Measurements from ENCODE around the gene PNPLA7. TPM values are rescaled to one million over a fixed set of nuclear protein-coding genes. Genes with fewer than 3 reads are reported as not detected.

The PNPLA7 gene
- total and polyA plus RNA-seq, 10 of the 15 experiments (the other 5 are each of a cell fraction or from before 2014, with no cell fraction given) = 0.04 to 0.85 (median 0.19) TPM; not detected in 1

GRCh38 chr9:137476856-137477255 lies 73.3 kb downstream of the PNPLA7 start:
- no peak for DNase-seq (ENCODE audit: low read depth, low spot score)
- Histone ChIP-seq H3K4me1 (ENCODE audit: control insufficient read depth, insufficient read depth, low read length) (no peaks in the 10 kb centered on the region), H3K9ac (ENCODE audit: control insufficient read depth, insufficient read depth, low read length) (no peak overlapping the region), H3K27ac (ENCODE audit: control insufficient read depth, insufficient read depth) (no peak overlapping the region), H3K79me2 (ENCODE audit: control insufficient read depth, insufficient read depth, low read length) (no peaks in the 10 kb centered on the region), H4K20me1 (ENCODE audit: control insufficient read depth, insufficient read depth) (no peaks in the 10 kb centered on the region), H3K27me3 (replicated peaks in 1 of 2; ENCODE audit: control insufficient read depth in 2 of 2, insufficient read depth in 2 of 2, low read length in 1 of 2) (no peaks in the 10 kb centered on the region; a peak in 1 of 4 replicates), H3K4me3 (no peak overlapping the region), H3K9me3 (replicated peaks; ENCODE audit: control insufficient read depth, insufficient read depth, low read length) (peaks cover 6% of the 10 kb centered on the region; the same call in 2 of the 3 replicates), H3K4me2 (ENCODE audit: control insufficient read depth, insufficient read depth) (no peak overlapping the region), H3K36me3 (ENCODE audit: control insufficient read depth in 2 of 2, insufficient read depth in 2 of 2, low read length in 1 of 2) (no peaks in the 10 kb centered on the region), H2AFZ (ENCODE audit: control insufficient read depth, low read depth, low read length) (no peak overlapping the region)
- ATAC-seq = no peak
- in situ Hi-C loops (cut with MboI) = no loop called here
- WGBS (ENCODE audit: insufficient coverage, insufficient replicate concordance, low lambda C conversion rate, missing lambda C conversion rate) = 67% methylated on average over 11 of the region's 11 CpGs
- ChIA-PET POLR2A (no interaction called here), RAD21 (ENCODE audit: unreplicated experiment) (no interaction called here), SMC1A (ENCODE audit: uncharacterized antibody, unreplicated experiment) (no interaction called here), CTCF (no interaction called here)
- no TSS peak for BruUV-seq (replicated peaks)
- intact Hi-C loops (cut with micrococcal nuclease; ENCODE audit: unreplicated experiment) = no loop called here
- FAIRE-seq = no peak
- no peak for TF ChIP-seq KAT2A (conservative IDR thresholded peaks at IDR 0.05; ENCODE audit: control insufficient read depth, low read depth, low read length)
- TF ChIP-seq HDGF (IDR thresholded peaks at IDR 0.05) = no peak
- no peak for TF ChIP-seq SPI1 (IDR thresholded peaks at IDR 0.05; ENCODE audit: borderline replicate concordance, insufficient read depth, low read depth, low read length)
- no peak for TF ChIP-seq YBX1 (IDR thresholded peaks at IDR 0.05)
- TF ChIP-seq ZBTB40 (IDR thresholded peaks at IDR 0.05; ENCODE audit: borderline replicate concordance) = no peak
- TF ChIP-seq NFIC (IDR thresholded peaks at IDR 0.05; ENCODE audit: low read depth, low read length) = no peak
- TF ChIP-seq SRF (IDR thresholded peaks at IDR 0.05; ENCODE audit: low read depth in 2 of 2, low read length in 2 of 2) = no peak
- TF ChIP-seq CEBPZ (IDR thresholded peaks at IDR 0.05; ENCODE audit: low read depth, low read length) = no peak
- TF ChIP-seq SKIL (IDR thresholded peaks at IDR 0.05; ENCODE audit: low read depth, poor library complexity, severe bottlenecking) = no peak
- no peak for TF ChIP-seq ZBED1 (IDR thresholded peaks at IDR 0.05; ENCODE audit: borderline replicate concordance)
- no peak for TF ChIP-seq SMAD1 (IDR thresholded peaks at IDR 0.05; ENCODE audit: low read depth, partially characterized antibody)
- TF ChIP-seq BCL3 (IDR thresholded peaks at IDR 0.05; ENCODE audit: borderline replicate concordance, insufficient read depth, low read depth, low read length, poor library complexity, severe bottlenecking) = no peak
- TF ChIP-seq EP300 (IDR thresholded peaks at IDR 0.05; ENCODE audit: borderline replicate concordance in 1 of 2, control insufficient read depth in 1 of 2, low read depth in 2 of 2, low read length in 2 of 2) = no peak

Measured in GM12878 (cell line).